Motor neuron (in vitro differentiated cells): ENCODE measurements around the gene NPBWR2. TPM values are rescaled to one million over a fixed set of nuclear protein-coding genes. Genes with fewer than 3 reads are reported as not detected.

Experiments
- ATAC-seq, 8 experiments: fragments of 200-7000 bp; cut with Tn5 transposase; replicated peaks in 6 of 8; 2 replicates each; pipeline ENCODE4 v1.8.0; 2021; ENCODE audit warnings: mild to moderate bottlenecking in 8 of 8, moderate library complexity in 8 of 8
- H3K27ac ChIP-seq, 2 donors: fragments of 250-450 bp; sonication (Bioruptor Pico); 2 replicates each; pipeline ENCODE4 v1.9.0; 2021; ENCODE audit warnings: antibody characterized with exemption in 2 of 2, mild to moderate bottlenecking in 2 of 2, moderate library complexity in 1 of 2
- H3K4me1 ChIP-seq, 2 donors: fragments of 250-450 bp; sonication (Bioruptor Pico); replicated peaks in 1 of 2; 2 replicates each; pipeline ENCODE4 v1.6.1; 2021; ENCODE audit warnings: antibody characterized with exemption in 2 of 2, mild to moderate bottlenecking in 2 of 2, moderate library complexity in 1 of 2
- H3K4me3 ChIP-seq, 5 donors: fragments of 250-450 bp; sonication (Bioruptor Pico); 2 replicates each; pipeline ENCODE4 v1.9.0; 2021; ENCODE audit warnings: antibody characterized with exemption in 5 of 5, mild to moderate bottlenecking in 5 of 5, moderate library complexity in 4 of 5
- WGBS, 10 experiments: fragments of 450-650 bp; shearing (Covaris generic); methylation state at CpG; one replicate each; pipeline ENCODE4 v1.0.0; 2022; 5-methylcytosine and 5-hydroxymethylcytosine counted together
- in situ Hi-C, 9 experiments: fragments of 400-800 bp; cut with MboI; loops; one replicate each; pipeline ENCODE4 v1.15.0; 2021; ENCODE audit warnings: low sequenced_read_pairs in 9 of 9, low pct_unique_long_range_greater_than_20kb in 2 of 9; ENCODE audit not compliant: unreplicated experiment in 9 of 9
- total RNA-seq, 8 experiments: library from RNA; unstranded; fragments of 300-600 nt; gene quantifications; 2 replicates each; pipeline versions ENCODE4 v1.2.3 to v1.2.4, GENCODE V29; 2022

NPBWR2 gene
- total RNA-seq, 8 experiments from 2014 or later, result 0.11 to 1.3 (median 0.48) TPM; not detected in 4

- in situ Hi-C loops, result no loop called here
- WGBS, 10 experiments, result 61 to 100% (median 86%) methylated on average over 1 to 9 of the region's 19 CpGs; no CpG with 5 or more reads in 6 of the 10 experiments
- Histone ChIP-seq H3K4me1 (peaks cover 49 to 57% of the 10 kb centered on the region in 2 donors), H3K27ac (peak overlapping the region; percentile 31 to 43), H3K4me3 (no peak overlapping the region)
- ATAC-seq, result no peak
Measured at GRCh38 chr20:64111841-64112641, 4.7 kb upstream of the NPBWR2 start.

GRCh38 chr20:64110411-64111068 is 3.2 kb upstream of the NPBWR2 start:
- 80 to 100% (median 100%) methylated on average over 1 to 4 of the region's 10 CpGs; no CpG with 5 or more reads in 4 of the 10 experiments for WGBS, 10 experiments
- Histone ChIP-seq H3K4me3 (no peak overlapping the region), H3K4me1 (peaks cover 47 to 57% of the 10 kb centered on the region in 2 donors), H3K27ac (no peak overlapping the region)
- in situ Hi-C loops, result no loop called here
- no peak for ATAC-seq

- in situ Hi-C loops, result no loop called here
- 30 to 100% (median 76%) methylated on average over 1 to 6 of the region's 16 CpGs; no CpG with 5 or more reads in 5 of the 10 experiments for WGBS, 10 experiments
Measured at GRCh38 chr20:64109831-64110391, 2.5 kb upstream of the NPBWR2 start.

GRCh38 chr20:64108731-64109681 is 1.6 kb upstream of the NPBWR2 start:
- Histone ChIP-seq H3K27ac (no peak overlapping the region), H3K4me3 (no peak overlapping the region), H3K4me1 (peaks cover 41 to 50% of the 10 kb centered on the region in 2 donors)
- ATAC-seq, result peak in 3 of 8 experiments; percentile 19 to 69 (median 52)
- in situ Hi-C loops, result no loop called here
- WGBS, 10 experiments, result 80 to 100% (median 90%) methylated on average over 2 to 4 of the region's 26 CpGs; no CpG with 5 or more reads in 7 of the 10 experiments

More at GRCh38 chr20:64109831-64110391, 2.5 kb upstream of the NPBWR2 start:
- Histone ChIP-seq H3K27ac (no peak overlapping the region), H3K4me1 (peaks cover 42 to 51% of the 10 kb centered on the region in 2 donors), H3K4me3 (no peak overlapping the region)
- peak in 2 of 8 experiments; percentile 8 to 10 for ATAC-seq

- no peak overlapping the region for H3K4me3 ChIP-seq
- no peak overlapping the region for H3K27ac ChIP-seq
- WGBS, 10 experiments, result 20 to 100% (median 76%) methylated on average over 1 to 6 of the region's 19 CpGs; no CpG with 5 or more reads in 4 of the 10 experiments
- peaks cover 44 to 47% of the 10 kb centered on the region in 2 donors for H3K4me1 ChIP-seq
- ATAC-seq, result peak in 1 of 8 experiments; percentile 83
- in situ Hi-C loops, result no loop called here
Measured at GRCh38 chr20:64107736-64108457, 532 bp upstream of the NPBWR2 start.

GRCh38 chr20:64106435-64106961 is 867 bp downstream of the NPBWR2 start:
- Histone ChIP-seq H3K4me3 (no peak overlapping the region), H3K4me1 (peaks cover 36% of the 10 kb centered on the region in 2 donors), H3K27ac (no peak overlapping the region)
- WGBS, 10 experiments, result 40 to 100% (median 85%) methylated on average over 1 to 9 of the region's 28 CpGs; no CpG with 5 or more reads in 5 of the 10 experiments
- in situ Hi-C loops, result no loop called here
- no peak for ATAC-seq

GRCh38 chr20:64105846-64106434 is 1.4 kb downstream of the NPBWR2 start:
- in situ Hi-C loops, result no loop called here
- no peak for ATAC-seq
- 93 to 97% methylated on average over 9 to 12 of the region's 39 CpGs; no CpG with 5 or more reads in 8 of the 10 experiments for WGBS, 10 experiments
- Histone ChIP-seq H3K4me3 (no peak overlapping the region), H3K4me1 (peaks cover 30 to 32% of the 10 kb centered on the region in 2 donors), H3K27ac (no peak overlapping the region)

- no peak for ATAC-seq
- Histone ChIP-seq H3K4me1 (peaks cover 19 to 22% of the 10 kb centered on the region in 2 donors), H3K4me3 (no peak overlapping the region), H3K27ac (no peak overlapping the region)
- 85 to 100% (median 100%) methylated on average over 2 to 4 of the region's 25 CpGs; no CpG with 5 or more reads in 7 of the 10 experiments for WGBS, 10 experiments
- in situ Hi-C loops, result no loop called here
Measured at GRCh38 chr20:64104667-64105451, 2.5 kb downstream of the NPBWR2 start.

- ATAC-seq, result no peak
- Histone ChIP-seq H3K27ac (no peak overlapping the region), H3K4me1 (peaks cover 19 to 21% of the 10 kb centered on the region in 2 donors), H3K4me3 (no peak overlapping the region)
- WGBS, 10 experiments, result 33 to 100% (median 68%) methylated on average over 3 to 6 of the region's 20 CpGs; no CpG with 5 or more reads in 5 of the 10 experiments
- in situ Hi-C loops, result no loop called here
Measured at GRCh38 chr20:64103871-64104666, 3.3 kb downstream of the NPBWR2 start.

- peak in 6 of 8 experiments; percentile 36 to 76 (median 70) for ATAC-seq
- 38 to 69% (median 60%) methylated on average over 2 to 7 of the region's 30 CpGs; no CpG with 5 or more reads in 6 of the 10 experiments for whole genome bisulfite sequencing, 10 experiments
- H3K27ac ChIP-seq, result peak overlapping the region in 1 of 2 donors; percentile 72
- peak overlapping the region; percentile 19 to 37 (median 28) for H3K4me3 ChIP-seq
- peaks cover 15 to 21% of the 10 kb centered on the region in 2 donors for H3K4me1 ChIP-seq
- in situ Hi-C loops, result no loop called here
Measured at GRCh38 chr20:64102647-64103354, 4.6 kb downstream of the NPBWR2 start.
